Stimulated activated CD8-positive, alpha-beta memory T cell treated with anti-CD3 and anti-CD28 coated beads, Interleukin-15, amount 100 ng/mL, for 1 hour (primary cell): ENCODE measurements around the gene FAT2.
"Not testable (repeated sequence)": the region's sequence is repeated elsewhere in the genome, so short reads cannot be mapped to it uniquely, and the experiment has no call there.

Experiments used
- DNase-seq: peaks from one replicate; pipeline ENCODE4 v3.0.0-alpha.2; 2020; ENCODE audit warnings: low read depth

FAT2 gene

GRCh38 chr5:151611127-151611775, 20.1 kb upstream of the FAT2 start:
- no peak for DNase-seq

- no peak for DNase-seq
Measured at GRCh38 chr5:151608522-151608921, 17.4 kb upstream of the FAT2 start.

DNA sequence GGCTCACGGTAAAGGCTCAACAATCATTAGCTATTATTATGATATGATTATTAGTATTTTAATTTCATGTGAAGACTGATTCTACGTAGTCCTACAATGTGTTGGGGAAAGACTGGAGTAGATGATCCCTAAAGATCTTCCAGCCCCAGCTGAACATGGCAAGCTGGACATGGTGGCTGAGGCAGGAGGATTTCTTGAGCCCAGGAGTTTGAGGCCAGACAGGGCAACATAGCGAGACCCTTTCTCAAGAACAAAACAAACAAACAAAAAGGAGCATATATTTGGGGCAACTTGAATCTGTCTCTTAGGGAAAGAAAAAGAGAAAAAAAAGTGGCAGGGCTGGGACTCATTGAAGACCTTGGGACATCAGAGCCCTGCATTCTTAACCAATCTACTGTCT, 16.2 kb upstream of the FAT2 start:
- no peak for DNase-seq

DNA sequence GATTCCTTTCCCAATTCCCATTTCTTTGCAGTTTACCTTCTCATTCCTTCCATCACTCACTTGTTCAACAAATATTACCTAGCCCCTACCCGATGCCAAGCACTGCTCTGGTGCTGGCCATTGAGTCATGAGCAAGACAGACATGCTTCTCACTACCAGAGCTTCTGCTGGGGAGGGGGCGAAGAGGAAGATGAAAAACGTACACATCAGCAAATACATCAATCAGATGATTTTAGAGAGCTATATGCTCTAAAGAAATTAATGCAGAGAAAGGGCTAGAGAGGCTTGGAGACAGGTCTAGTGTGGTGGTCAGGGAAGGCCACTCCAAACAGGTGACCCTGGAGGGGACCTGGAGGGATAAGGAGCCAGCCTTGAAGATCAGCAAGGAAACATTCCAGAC, 14.4 kb upstream of the FAT2 start:
- no peak for DNase-seq

DNA sequence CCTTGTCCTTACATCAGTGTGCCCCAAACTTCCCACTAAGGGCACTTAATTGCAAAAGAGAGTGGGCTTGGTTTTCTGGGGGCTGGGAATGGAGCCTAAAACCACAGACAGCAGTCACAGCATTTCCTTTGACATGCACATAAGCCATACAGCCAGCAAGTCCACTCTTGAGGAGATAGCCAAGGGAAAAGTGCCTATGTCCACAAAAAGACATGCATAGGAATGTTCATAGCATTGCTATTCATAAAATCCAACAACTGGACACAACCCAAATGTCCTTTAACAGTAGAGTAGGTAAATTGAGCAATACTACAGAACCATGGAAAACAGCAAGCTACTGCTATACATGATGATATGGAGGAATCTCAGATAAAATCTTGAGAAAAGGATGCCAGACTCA, 11.7 kb upstream of the FAT2 start:
- no peak for DNase-seq

GRCh38 chr5:151601391-151601790, 10.3 kb upstream of the FAT2 start:
- no peak for DNase-seq

DNA sequence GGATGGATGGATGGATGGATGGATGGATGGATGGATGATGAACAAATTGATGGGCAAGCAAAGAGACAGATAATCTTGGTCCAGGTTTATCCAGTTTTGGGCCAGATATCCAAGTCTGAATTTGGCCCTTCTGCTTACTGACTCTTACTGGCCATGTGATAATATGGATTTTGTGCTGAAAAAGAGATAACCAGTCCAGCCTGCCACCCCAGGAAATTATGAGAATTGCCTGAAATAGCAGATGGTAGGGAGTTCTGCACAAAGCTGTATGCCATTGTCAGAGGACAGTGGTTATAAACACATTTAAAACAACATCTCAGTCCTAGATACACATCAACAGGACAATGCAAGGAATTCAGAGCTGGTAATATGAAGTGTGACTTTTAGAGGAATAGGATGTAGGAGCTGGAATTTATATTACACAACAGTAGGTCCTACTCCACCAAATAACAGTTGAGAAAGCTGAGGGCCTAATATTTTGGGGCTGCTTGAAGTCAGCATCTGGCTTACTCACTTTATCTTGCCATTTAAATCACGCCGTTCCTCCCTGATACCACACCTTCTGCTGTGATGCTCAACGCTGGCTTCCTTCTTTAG, 9.0 kb upstream of the FAT2 start:
- no peak for DNase-seq

- DNase-seq: no peak
Measured at GRCh38 chr5:151598984-151599383, 7.9 kb upstream of the FAT2 start.

- DNase-seq: no peak
Measured at GRCh38 chr5:151598549-151598948, 7.4 kb upstream of the FAT2 start.

DNA sequence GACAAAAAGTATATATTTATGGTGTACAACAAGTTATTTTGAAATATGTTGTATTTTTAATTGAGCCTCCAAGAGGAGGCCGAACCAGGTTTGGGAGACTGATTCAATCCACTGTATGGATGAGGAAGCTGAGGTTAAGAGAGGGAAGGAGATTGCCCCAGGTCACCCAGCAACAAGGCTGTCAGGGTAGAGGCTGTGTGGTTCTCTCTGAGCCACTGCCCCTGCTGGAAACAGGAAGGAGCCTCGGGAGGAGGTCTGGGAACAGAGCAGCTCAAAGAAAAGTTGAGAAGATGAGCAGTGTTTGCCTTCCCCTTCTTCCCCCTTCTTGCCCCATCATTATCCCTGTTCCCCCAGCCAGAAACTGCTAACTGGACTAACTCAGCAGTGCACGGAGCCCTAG, 6.6 kb upstream of the FAT2 start:
- DNase-seq: no peak

GRCh38 chr5:151596828-151597539, 5.9 kb upstream of the FAT2 start:
- no peak for DNase-seq

- no peak for DNase-seq
Measured at GRCh38 chr5:151595411-151595826, 4.3 kb upstream of the FAT2 start.

GRCh38 chr5:151592855-151593408, 1.8 kb upstream of the FAT2 start:
- no peak for DNase-seq

DNA sequence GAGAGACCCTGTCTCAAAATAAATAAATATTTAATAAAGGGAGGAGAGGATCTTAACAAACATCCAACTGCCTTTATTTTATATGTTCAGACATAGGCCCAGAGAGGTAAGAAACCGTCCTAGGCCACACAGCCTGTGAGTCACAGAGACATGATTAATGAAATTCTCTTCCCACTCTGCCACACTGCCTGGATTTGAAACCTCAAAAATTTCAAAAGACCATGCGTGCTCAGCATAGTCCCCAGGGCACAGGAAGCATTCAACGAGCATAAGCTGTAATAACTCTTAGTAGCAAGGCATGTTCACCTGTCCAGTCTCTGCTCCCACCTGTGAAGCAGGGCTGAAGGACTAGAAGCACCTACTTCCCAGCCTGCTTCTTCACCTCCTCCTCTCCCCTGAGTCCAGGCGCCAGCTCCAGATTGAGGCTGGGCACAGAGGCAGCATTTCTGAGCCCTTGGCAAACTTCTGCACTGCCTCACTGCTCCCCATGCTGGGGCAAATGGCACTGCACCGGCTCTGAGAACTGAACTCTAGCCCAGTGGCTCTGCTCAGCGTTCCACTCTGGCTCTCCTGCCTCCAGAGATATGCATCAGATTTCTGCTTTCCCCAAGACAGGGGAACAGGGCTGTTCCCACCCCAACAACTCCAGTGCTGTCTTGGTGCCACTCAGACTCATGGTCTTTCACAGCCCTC, 1.1 kb downstream of the FAT2 start:
- no peak for DNase-seq

DNA sequence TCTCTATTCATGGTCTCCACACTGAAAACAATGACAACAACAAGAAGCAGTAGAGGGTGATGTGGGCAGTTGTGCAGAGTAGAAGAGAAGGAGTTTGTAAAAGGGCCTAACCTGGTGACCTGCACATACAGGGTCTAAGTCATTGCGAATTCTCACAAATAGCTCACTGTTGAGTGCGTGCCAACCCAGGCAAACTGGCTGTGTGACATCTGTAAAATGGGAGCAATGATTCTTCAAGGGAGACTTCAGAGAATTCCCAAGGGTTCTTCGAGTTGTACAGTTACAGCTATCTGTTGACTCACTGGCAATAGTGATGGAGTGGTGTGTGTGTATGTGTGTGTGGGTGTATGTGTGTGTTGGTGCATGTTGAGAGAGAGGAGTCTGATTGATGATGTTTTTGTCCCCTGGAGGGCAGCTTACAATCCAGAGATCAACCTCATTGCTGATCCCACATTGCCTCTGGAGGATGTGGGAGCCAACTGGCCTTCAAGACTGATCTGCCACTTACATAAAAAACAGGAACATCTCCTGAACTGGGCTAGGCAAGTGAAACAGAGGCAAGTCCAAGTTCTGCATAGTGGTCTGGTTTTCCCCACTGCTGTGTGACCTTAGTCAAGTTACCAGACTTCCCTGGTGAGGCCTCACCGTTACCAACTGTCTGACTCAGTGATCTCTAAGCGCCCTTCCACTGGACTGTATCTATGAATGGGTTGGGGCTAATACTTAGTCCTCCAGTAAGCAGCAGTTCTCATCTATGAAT, 3.2 kb downstream of the FAT2 start:
- DNase-seq: no peak

DNA sequence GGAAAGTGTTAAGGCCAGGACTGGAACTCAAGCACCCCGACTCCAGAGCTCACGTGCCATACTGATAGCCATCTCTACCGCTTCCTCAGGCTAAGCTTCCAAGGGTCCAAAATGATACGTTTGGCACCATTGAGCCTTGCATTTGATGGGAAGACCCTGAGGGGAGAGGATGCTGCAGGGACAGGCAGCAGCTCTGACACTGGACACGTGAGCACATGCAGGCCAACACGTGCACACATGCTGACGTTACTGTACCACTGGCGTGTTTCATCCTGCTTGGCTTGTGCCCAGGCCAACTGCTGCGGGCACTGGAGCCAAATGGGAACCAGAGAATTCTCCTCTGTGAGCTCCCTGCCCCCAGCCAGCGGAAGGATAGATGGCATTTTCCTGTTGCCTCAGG, 5.2 kb downstream of the FAT2 start:
- no peak for DNase-seq

DNA sequence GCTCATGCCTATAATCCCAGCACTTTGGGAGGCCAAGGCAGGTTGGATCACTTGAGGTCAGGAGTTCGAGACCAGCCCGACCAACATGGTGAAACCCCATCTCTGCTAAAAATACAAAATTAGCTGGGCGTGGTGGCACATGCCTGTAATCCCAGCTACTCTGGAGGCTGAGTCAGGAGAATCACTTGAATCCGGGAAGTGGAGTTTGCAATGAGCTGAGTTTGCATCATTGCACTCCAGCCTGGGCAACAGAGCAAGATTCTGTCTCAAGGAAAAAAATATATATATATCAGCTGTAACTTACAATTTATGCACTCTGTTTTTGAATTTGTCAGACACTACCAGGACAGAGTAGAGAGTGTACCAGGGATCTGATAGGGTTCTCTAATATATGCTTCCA, 5.8 kb downstream of the FAT2 start:
- DNase-seq: not testable (repeated sequence)

GRCh38 chr5:151584057-151584937, 6.8 kb downstream of the FAT2 start:
- no peak for DNase-seq

DNA sequence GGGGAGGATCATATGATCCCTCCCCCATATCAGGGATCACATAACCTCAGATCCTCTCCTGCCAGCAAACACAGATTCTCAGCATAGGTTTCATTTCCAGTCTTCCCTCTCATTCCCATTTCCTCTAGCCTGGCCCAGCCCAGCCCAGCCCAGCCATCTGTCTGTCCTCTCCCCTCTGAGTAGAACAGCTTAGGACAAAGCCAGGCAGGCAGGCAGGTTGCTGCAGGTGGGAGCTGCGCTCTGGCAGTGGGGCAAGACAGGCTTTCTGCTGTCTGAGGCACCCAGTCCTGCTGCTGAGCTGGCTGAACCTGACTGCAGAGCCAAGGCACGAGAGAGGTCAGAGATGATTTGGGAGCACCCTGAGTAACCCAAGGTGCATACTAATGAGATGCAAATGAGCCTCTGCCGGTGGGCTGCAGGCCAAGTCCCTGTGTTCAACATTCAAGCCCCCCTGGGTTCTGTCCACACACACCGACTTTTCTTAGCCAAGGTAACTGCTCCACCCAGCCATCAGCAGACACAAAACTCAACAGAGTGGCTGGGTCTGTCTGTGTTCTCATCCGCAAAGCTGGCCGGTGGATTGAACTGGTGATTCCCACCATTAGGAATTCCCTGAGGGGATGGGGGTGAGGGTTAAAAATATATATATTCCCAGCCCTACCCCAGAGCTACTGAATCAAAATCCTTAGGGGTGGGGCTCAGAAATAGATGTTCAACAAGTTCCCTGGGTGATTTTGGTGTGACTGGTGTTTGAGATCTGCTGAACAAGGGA, 9.1 kb downstream of the FAT2 start:
- no peak for DNase-seq

DNA sequence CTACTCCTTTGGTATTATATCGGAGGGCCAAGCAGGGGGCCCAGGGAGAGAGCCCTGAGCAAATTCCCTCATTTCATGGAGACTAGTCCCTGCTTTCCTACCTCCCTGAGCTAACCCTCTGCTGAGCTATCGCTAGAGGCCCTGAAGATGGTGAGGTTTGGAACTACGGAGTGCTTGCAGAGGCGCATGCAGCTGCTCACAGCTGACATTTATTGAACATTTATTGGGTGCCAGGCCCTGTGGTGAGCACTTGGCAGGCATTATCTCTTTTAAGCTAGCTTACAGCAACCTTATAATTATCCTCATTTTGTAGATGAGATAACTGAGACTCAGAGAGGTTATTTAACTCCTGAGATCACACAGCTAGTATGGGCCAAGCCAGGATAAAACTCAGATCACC, 9.8 kb downstream of the FAT2 start:
- no peak for DNase-seq
